ENCODE data around the gene CFAP77. TPM values are rescaled to one million over a fixed set of nuclear protein-coding genes. Genes with fewer than 3 reads are reported as not detected.

CFAP77 gene
- polyA plus RNA-seq, 1 donor from 2014 or later = not detected

GRCh38 chr9:132589148-132590036, 179.4 kb downstream of the CFAP77 start:
- H3F3A ChIP-seq (ENCODE audit: insufficient read depth, low read length, poor library complexity, severe bottlenecking) = no peaks in the 10 kb centered on the region
- H4K20me1 ChIP-seq (ENCODE audit: insufficient read depth) = no peaks in the 10 kb centered on the region
- no peak overlapping the region for H3K4me3 ChIP-seq (ENCODE audit: low read length)
- H3K79me2 ChIP-seq (replicated peaks; ENCODE audit: insufficient read depth, low read length) = no peaks in the 10 kb centered on the region
- no peaks in the 10 kb centered on the region for H3K36me3 ChIP-seq (ENCODE audit: insufficient read depth, low read length)
- H3K9ac ChIP-seq (ENCODE audit: low read length) = no peak overlapping the region
- no peak overlapping the region for H2AFZ ChIP-seq (ENCODE audit: low read depth, low read length)
- no peaks in the 10 kb centered on the region for H3K9me3 ChIP-seq (ENCODE audit: low read length)
- peak; percentile 77 for TF ChIP-seq EZH2 (IDR thresholded peaks at IDR 0.05; ENCODE audit: borderline replicate concordance, insufficient read depth, low read length, poor library complexity, severe bottlenecking)
- TF ChIP-seq EP300 (conservative IDR thresholded peaks at IDR 0.05; ENCODE audit: poor library complexity, severe bottlenecking) = no peak
- peaks cover 93% of the 10 kb centered on the region for H3K27me3 ChIP-seq (ENCODE audit: insufficient read depth, low read depth, low read length)
- H3K27ac ChIP-seq (ENCODE audit: low read length) = no peak overlapping the region
- H3K4me2 ChIP-seq (ENCODE audit: low read length) = no peak overlapping the region
- no peaks in the 10 kb centered on the region for H3K9me2 ChIP-seq (ENCODE audit: insufficient read depth, low read length)

GRCh38 chr9:132590037-132590317, 180.0 kb downstream of the CFAP77 start:
- H3K27ac ChIP-seq (ENCODE audit: low read length) = no peak overlapping the region
- no peaks in the 10 kb centered on the region for H3K9me3 ChIP-seq (ENCODE audit: low read length)
- H3K4me3 ChIP-seq (ENCODE audit: low read length) = no peak overlapping the region
- H2AFZ ChIP-seq (ENCODE audit: low read depth, low read length) = no peak overlapping the region
- TF ChIP-seq CTCF (IDR thresholded peaks at IDR 0.05; ENCODE audit: poor library complexity, severe bottlenecking) = no peak
- no peak for TF ChIP-seq RAD21 (conservative IDR thresholded peaks at IDR 0.05)
- TF ChIP-seq REST (IDR thresholded peaks at IDR 0.05; ENCODE audit: borderline replicate concordance) = no peak
- no peak for TF ChIP-seq EZH2 (IDR thresholded peaks at IDR 0.05; ENCODE audit: borderline replicate concordance, insufficient read depth, low read length, poor library complexity, severe bottlenecking)
- TF ChIP-seq MXI1 (conservative IDR thresholded peaks at IDR 0.05; ENCODE audit: poor library complexity, severe bottlenecking) = no peak
- no peak for TF ChIP-seq POLR2AphosphoS5 (IDR thresholded peaks at IDR 0.05)
- no peak for TF ChIP-seq TAF1 (IDR thresholded peaks at IDR 0.05; ENCODE audit: low read depth)
- TF ChIP-seq SMC3 (conservative IDR thresholded peaks at IDR 0.05; ENCODE audit: poor library complexity) = no peak
- no peak for TF ChIP-seq EP300 (conservative IDR thresholded peaks at IDR 0.05; ENCODE audit: poor library complexity, severe bottlenecking)
- H3K36me3 ChIP-seq (ENCODE audit: insufficient read depth, low read length) = no peaks in the 10 kb centered on the region
- H3F3A ChIP-seq (ENCODE audit: insufficient read depth, low read length, poor library complexity, severe bottlenecking) = no peaks in the 10 kb centered on the region
- H3K9ac ChIP-seq (ENCODE audit: low read length) = no peak overlapping the region
- H4K20me1 ChIP-seq (ENCODE audit: insufficient read depth) = no peaks in the 10 kb centered on the region
- peaks cover 87% of the 10 kb centered on the region for H3K27me3 ChIP-seq (ENCODE audit: insufficient read depth, low read depth, low read length)
- no peak overlapping the region for H3K4me2 ChIP-seq (ENCODE audit: low read length)
- no peaks in the 10 kb centered on the region for H3K79me2 ChIP-seq (replicated peaks; ENCODE audit: insufficient read depth, low read length)
- no peaks in the 10 kb centered on the region for H3K9me2 ChIP-seq (ENCODE audit: insufficient read depth, low read length)
